Epithelial cell of alveolus of lung (primary cell): ENCODE measurements around the gene OR51F1. TPM values are rescaled to one million over a fixed set of nuclear protein-coding genes. Genes with fewer than 3 reads are reported as not detected.

Experiments used
- total RNA-seq: library from RNA; depleted of rRNA; stranded (reverse); fragments of >200 nt; gene quantifications from 2 replicates; pipeline ENCODE4 v1.2.1, GENCODE V29; 2015

OR51F1 gene, protein sequence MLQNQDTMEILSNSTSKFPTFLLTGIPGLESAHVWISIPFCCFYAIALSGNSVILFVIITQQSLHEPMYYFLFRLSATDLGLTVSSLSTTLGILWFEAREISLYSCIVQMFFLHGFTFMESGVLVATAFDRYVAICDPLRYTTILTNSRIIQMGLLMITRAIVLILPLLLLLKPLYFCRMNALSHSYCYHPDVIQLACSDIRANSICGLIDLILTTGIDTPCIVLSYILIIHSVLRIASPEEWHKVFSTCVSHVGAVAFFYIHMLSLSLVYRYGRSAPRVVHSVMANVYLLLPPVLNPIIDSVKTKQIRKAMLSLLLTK
- total RNA-seq: not detected in 2 replicates

GRCh38 chr11:4769838-4770237 is at the start of gene OR51F1:
OR51F1 (minus strand) TSS chr11:4769938; CDS start chr11:4769938, 0 bp downstream.

DNA sequence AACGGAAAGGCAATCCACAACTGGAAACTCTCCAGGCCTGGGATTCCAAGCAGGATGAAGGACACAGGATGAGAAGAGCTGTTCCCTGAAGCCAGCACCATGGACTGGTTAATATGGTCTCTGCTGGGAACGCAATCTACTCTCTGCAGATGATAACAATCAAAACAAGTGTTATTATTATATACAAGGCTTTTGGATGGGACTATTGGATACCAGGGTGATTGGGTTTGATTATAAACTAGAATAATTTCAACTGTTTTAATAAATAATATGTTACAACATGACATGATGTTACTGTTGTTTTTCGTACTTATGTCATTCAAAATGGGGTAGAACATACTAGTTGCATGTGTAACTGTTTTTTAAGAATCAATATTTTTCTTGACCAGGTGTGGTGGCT is 34.5 kb upstream of the OR51F1 start, which contains the start of gene OR52R1:
OR52R1 (minus strand) TSS at position 101 of the 400 bp plus-strand sequence; CDS start at position 101, 0 bp downstream.

Other genes starting within 250 kb of the OR51F1 start
- gene OR52M1, start 224.7 kb downstream of the OR51F1 start, total RNA-seq: not detected in 2 replicates
- not detected in 2 replicates for gene OR52I2, start 188.2 kb downstream of the OR51F1 start, total RNA-seq
- gene OR52I1, start 175.9 kb downstream of the OR51F1 start, total RNA-seq: not detected in 2 replicates
- 5.3 and 11.6 TPM in 2 replicates for gene TRIM68, start 161.7 kb downstream of the OR51F1 start, total RNA-seq
- gene OR51D1, start 132.5 kb downstream of the OR51F1 start, total RNA-seq: not detected in 2 replicates
- not detected in 2 replicates for gene OR51E1, start 126.0 kb downstream of the OR51F1 start, total RNA-seq
- gene OR51E2, start 72.1 kb downstream of the OR51F1 start, total RNA-seq: not detected in 2 replicates
- gene MMP26, start 65.2 kb downstream of the OR51F1 start, total RNA-seq: not detected in 2 replicates
- gene OR52R1, start 34.4 kb upstream of the OR51F1 start, total RNA-seq: not detected in 2 replicates
- not detected in 2 replicates for gene OR51F2, start 51.4 kb upstream of the OR51F1 start, total RNA-seq
- gene OR51S1, start 79.3 kb upstream of the OR51F1 start, total RNA-seq: not detected in 2 replicates
- gene OR51T1, start 112.0 kb upstream of the OR51F1 start, total RNA-seq: not detected in 2 replicates
- not detected in 2 replicates for gene OR51A7, start 133.8 kb upstream of the OR51F1 start, total RNA-seq
- not detected in 2 replicates for gene OR51G2, start 149.4 kb upstream of the OR51F1 start, total RNA-seq
- not detected in 2 replicates for gene OR51G1, start 154.4 kb upstream of the OR51F1 start, total RNA-seq
- not detected in 2 replicates for gene OR51A4, start 177.7 kb upstream of the OR51F1 start, total RNA-seq
- not detected in 2 replicates for gene OR51A2, start 185.8 kb upstream of the OR51F1 start, total RNA-seq
- not detected in 2 replicates for gene OR51L1, start 224.9 kb upstream of the OR51F1 start, total RNA-seq